ENCODE data around the gene KMT2B.

DNA sequence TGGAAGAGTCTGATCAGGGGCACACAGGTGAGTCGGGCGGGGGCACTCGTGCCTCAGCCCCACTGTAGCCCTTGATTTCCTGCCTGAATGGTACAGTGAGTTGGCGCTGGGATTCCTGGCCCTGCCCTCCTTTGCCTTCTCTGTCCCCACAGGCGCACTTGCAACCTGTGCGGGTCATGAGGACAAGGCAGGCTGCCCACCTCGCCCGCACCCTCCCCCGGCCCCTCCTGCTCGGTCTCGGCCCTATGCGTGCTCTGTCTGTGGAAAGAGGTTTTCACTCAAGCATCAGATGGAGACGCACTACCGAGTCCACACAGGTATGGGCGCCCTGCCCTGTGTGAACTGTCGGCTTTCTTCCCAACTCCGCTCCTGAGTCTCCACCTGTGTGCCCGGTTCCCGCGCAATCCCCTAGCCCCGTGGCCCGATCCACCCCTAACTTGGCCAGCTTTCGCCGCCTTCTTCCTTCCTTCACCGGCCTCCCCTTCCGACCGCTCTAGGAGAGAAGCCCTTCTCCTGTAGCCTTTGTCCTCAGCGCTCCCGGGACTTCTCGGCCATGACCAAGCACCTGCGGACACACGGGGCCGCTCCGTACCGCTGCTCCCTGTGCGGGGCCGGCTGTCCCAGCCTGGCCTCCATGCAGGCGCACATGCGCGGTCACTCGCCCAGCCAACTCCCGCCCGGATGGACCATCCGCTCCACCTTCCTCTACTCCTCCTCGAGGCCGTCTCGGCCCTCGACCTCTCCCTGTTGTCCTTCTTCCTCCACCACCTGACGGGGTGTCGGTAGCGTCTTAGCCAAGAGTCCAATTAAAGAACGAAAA, 1.6 kb upstream of the KMT2B start:
- TF ChIP-seq, protein P1, sequence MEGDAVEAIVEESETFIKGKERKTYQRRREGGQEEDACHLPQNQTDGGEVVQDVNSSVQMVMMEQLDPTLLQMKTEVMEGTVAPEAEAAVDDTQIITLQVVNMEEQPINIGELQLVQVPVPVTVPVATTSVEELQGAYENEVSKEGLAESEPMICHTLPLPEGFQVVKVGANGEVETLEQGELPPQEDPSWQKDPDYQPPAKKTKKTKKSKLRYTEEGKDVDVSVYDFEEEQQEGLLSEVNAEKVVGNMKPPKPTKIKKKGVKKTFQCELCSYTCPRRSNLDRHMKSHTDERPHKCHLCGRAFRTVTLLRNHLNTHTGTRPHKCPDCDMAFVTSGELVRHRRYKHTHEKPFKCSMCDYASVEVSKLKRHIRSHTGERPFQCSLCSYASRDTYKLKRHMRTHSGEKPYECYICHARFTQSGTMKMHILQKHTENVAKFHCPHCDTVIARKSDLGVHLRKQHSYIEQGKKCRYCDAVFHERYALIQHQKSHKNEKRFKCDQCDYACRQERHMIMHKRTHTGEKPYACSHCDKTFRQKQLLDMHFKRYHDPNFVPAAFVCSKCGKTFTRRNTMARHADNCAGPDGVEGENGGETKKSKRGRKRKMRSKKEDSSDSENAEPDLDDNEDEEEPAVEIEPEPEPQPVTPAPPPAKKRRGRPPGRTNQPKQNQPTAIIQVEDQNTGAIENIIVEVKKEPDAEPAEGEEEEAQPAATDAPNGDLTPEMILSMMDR (conservative IDR thresholded peaks at IDR 0.05) = no peak
- no peak for TF ChIP-seq EZH2 (IDR thresholded peaks at IDR 0.05; ENCODE audit: low read depth)

All from PC-9 (cell line).